Lung (tissue), 12 donors: ENCODE data around the gene ARG2. TPM values are rescaled to one million over a fixed set of nuclear protein-coding genes. Genes with fewer than 3 reads are reported as not detected.

Source experiments
- ATAC-seq: fragments of 200-7000 bp; cut with Tn5 transposase; one replicate; pipeline ENCODE4 v1.9.1; 2020; ENCODE audit warnings: moderate number of reproducible peaks; ENCODE audit not compliant: insufficient read depth, low FRiP score
- DNase-seq, 3 donors: peaks; one replicate each; pipeline ENCODE4 v3.0.0-alpha.2; 2013 to 2017
- H3K27ac ChIP-seq, 2 donors: one replicate each; pipeline ENCODE4 v1.5.1; 2013; ENCODE audit warnings: mild to moderate bottlenecking in 2 of 2, moderate library complexity in 2 of 2, control low read depth in 1 of 2, inconsistent platforms in 1 of 2, low read depth in 1 of 2, low read length in 1 of 2
- H3K27me3 ChIP-seq, 3 donors: one replicate each; pipeline ENCODE4 v1.5.1; 2013; ENCODE audit warnings: low read length in 2 of 3; ENCODE audit not compliant: control insufficient read depth in 3 of 3, insufficient read depth in 3 of 3
- H3K36me3 ChIP-seq, 4 donors: one replicate each; pipeline ENCODE4 v1.5.1; 2013; ENCODE audit warnings: low read length in 4 of 4, mild to moderate bottlenecking in 1 of 4, moderate library complexity in 1 of 4; ENCODE audit not compliant: control insufficient read depth in 4 of 4, insufficient read depth in 4 of 4
- H3K4me1 ChIP-seq, 5 donors: one replicate each; pipeline ENCODE4 v1.5.1; 2013; ENCODE audit warnings: low read length in 5 of 5, mild to moderate bottlenecking in 2 of 5, moderate library complexity in 1 of 5; ENCODE audit not compliant: control insufficient read depth in 5 of 5, insufficient read depth in 5 of 5
- H3K4me3 ChIP-seq: one replicate; pipeline ENCODE4 v1.5.1; 2013; ENCODE audit warnings: mild to moderate bottlenecking, control low read depth, moderate library complexity
- H3K9ac ChIP-seq, 2 donors: one replicate each; pipeline ENCODE4 v1.5.1; 2013; ENCODE audit warnings: low read length in 2 of 2, control low read depth in 1 of 2; ENCODE audit not compliant: insufficient read depth in 1 of 2
- H3K9me3 ChIP-seq, 4 donors: one replicate each; pipeline ENCODE4 v1.5.1; 2013; ENCODE audit warnings: low read length in 3 of 4, mild to moderate bottlenecking in 1 of 4, moderate library complexity in 1 of 4; ENCODE audit not compliant: control insufficient read depth in 4 of 4, insufficient read depth in 3 of 4
- CTCF ChIP-seq: IDR thresholded peaks from 2 replicates; pipeline ENCODE4 v1.5.1; 2012; ENCODE audit warnings: mild to moderate bottlenecking; ENCODE audit errors: control extremely low read depth, extremely low read depth
- WGBS, 2 donors: extraction: QIAGEN DNeasy Blood & Tissue Kit; methylation state at CpG; one replicate each; pipeline ENCODE4 v1.1.7; 2013; 5-methylcytosine and 5-hydroxymethylcytosine counted together
- polyA plus RNA-seq, 2 donors: library from polyadenylated mRNA; stranded (reverse); fragments of 200-250 nt; gene quantifications; one replicate each; pipeline ENCODE4 v1.2.1, GENCODE V29; 2013
- total RNA-seq, 2 donors: library from RNA; depleted of rRNA in 1 of 2; stranded (reverse); fragments of >200 nt in 1 of 2; gene quantifications; one replicate each; pipeline ENCODE4 v1.2.1, GENCODE V29; 2014 to 2021
- donor health status: control.
- donor health status: control.
- donor health status: Bipolar disorder and iron deficiency.
- donor health status: healthy.
- donor health status: DM: yes; HTN: yes; CAD: no.

Gene ARG2
- total and polyA plus RNA-seq, 4 donors, result 1.1 to 5.9 (median 5.0) TPM

GRCh38 chr14:67641902-67642749 is 22.4 kb downstream of the ARG2 start:
- Histone ChIP-seq H3K9me3 (no peaks in the 10 kb centered on the region), H3K27me3 (no peaks in the 10 kb centered on the region), H3K4me1 (peaks cover 0 to 6% (median 0%) of the 10 kb centered on the region in 5 donors), H3K27ac (no peak overlapping the region), H3K4me3 (no peak overlapping the region), H3K36me3 (peaks cover 0 to 8% (median 3%) of the 10 kb centered on the region in 4 donors), H3K9ac (no peak overlapping the region)
- DNase-seq (no peak), ATAC-seq (no peak)
- 86 to 94% methylated on average over 5 of the region's 5 CpGs for WGBS, 2 donors
- TF ChIP-seq CTCF, result no peak

GRCh38 chr14:67643713-67644112 is 24.0 kb downstream of the ARG2 start:
- no peak overlapping the region for H3K9ac ChIP-seq
- TF ChIP-seq CTCF, result no peak
- peaks cover 0 to 17% (median 3%) of the 10 kb centered on the region in 4 donors for H3K36me3 ChIP-seq
- no peak for ATAC-seq
- peaks cover 0 to 6% (median 0%) of the 10 kb centered on the region in 5 donors for H3K4me1 ChIP-seq
- H3K27ac ChIP-seq, result no peak overlapping the region
- no peak for DNase-seq
- WGBS, 2 donors, result 79 to 81% methylated on average over 1 of the region's 1 CpG
- no peaks in the 10 kb centered on the region for H3K9me3 ChIP-seq
- H3K4me3 ChIP-seq, result no peak overlapping the region
- H3K27me3 ChIP-seq, result no peaks in the 10 kb centered on the region

GRCh38 chr14:67644428-67644827 is 24.7 kb downstream of the ARG2 start:
- Histone ChIP-seq H3K4me3 (no peak overlapping the region), H3K36me3 (peaks cover 0 to 24% (median 7%) of the 10 kb centered on the region in 4 donors), H3K9ac (no peak overlapping the region), H3K9me3 (no peaks in the 10 kb centered on the region), H3K4me1 (peaks cover 0 to 6% (median 0%) of the 10 kb centered on the region in 5 donors), H3K27me3 (no peaks in the 10 kb centered on the region), H3K27ac (peak overlapping the region in 1 of 2 donors; percentile 64)
- 85 to 89% methylated on average over 2 of the region's 2 CpGs for WGBS, 2 donors
- TF ChIP-seq CTCF, result no peak
- ATAC-seq (no peak), DNase-seq (no peak)
